ENCODE measurements around the gene ALDH3B2. TPM values are rescaled to one million over a fixed set of nuclear protein-coding genes. Genes with fewer than 3 reads are reported as not detected.
"Not testable (repeated sequence)": the region's sequence is repeated elsewhere in the genome, so short reads cannot be mapped to it uniquely, and the experiment has no call there.

ALDH3B2 gene
- total RNA-seq, 1 experiment from 2014 or later: not detected

- H2BK120ac ChIP-seq (ENCODE audit: low read depth, low read length, poor library complexity, severe bottlenecking); H3K27me3 ChIP-seq (ENCODE audit: insufficient read depth, low read length); H3K36me3 Mint-ChIP-seq (ENCODE audit: insufficient read depth in 1 of 3, low read depth in 3 of 3); DNase-seq; H3K18ac ChIP-seq (ENCODE audit: insufficient read length, low read depth, low read length); H2BK5ac ChIP-seq (ENCODE audit: insufficient read length, low read length); H3K23me2 ChIP-seq (ENCODE audit: insufficient read length, low read depth, low read length, poor library complexity, severe bottlenecking); H3K4me1 ChIP-seq (ENCODE audit: insufficient read depth, low read length); H3K23ac ChIP-seq (ENCODE audit: insufficient read length, low read depth, low read length); H3K9ac ChIP-seq (ENCODE audit: extremely low read depth, insufficient read length, low read length); H3T11ph ChIP-seq (ENCODE audit: low read length); H2BK20ac ChIP-seq (ENCODE audit: low read depth, low read length, poor library complexity, severe bottlenecking); H3K27ac Mint-ChIP-seq; H4K8ac ChIP-seq (replicated peaks; ENCODE audit: insufficient read length, low read depth, low read length); H3K56ac ChIP-seq (ENCODE audit: insufficient read length, low read depth, low read length); H4K20me1 ChIP-seq (ENCODE audit: control insufficient read depth, insufficient read depth, insufficient read length); H2BK12ac ChIP-seq (ENCODE audit: insufficient read length, low read depth, low read length); H2AFZ ChIP-seq (ENCODE audit: low read length); H3K27ac ChIP-seq (ENCODE audit: insufficient read length, low read depth, low read length); H3K4me2 ChIP-seq (ENCODE audit: insufficient read depth, insufficient read length, low read length); H3K79me2 ChIP-seq (ENCODE audit: insufficient read depth, low read length); H4K5ac ChIP-seq (ENCODE audit: insufficient read length, low read depth, low read length); H3K9me3 Mint-ChIP-seq; H3K9me3 ChIP-seq (ENCODE audit: control insufficient read depth, low read depth, low read length); H3K4ac ChIP-seq (ENCODE audit: low read depth, low read length); H3K79me1 ChIP-seq (ENCODE audit: insufficient read depth, low read depth, low read length, poor library complexity, severe bottlenecking); H2AK5ac ChIP-seq (ENCODE audit: insufficient read length, low read length); H2BK15ac ChIP-seq (ENCODE audit: low read depth, low read length); H4K91ac ChIP-seq (ENCODE audit: insufficient read length, low read depth, low read length); H3K4me3 Mint-ChIP-seq; H3K14ac ChIP-seq (ENCODE audit: insufficient read depth, low read length): not testable (repeated sequence)
- Mint-ChIP-seq H3K27me3 (ENCODE audit: low read depth) (peaks cover 35% of the 10 kb centered on the region), H3K4me1 (peaks cover 28 to 30% of the 10 kb centered on the region in 2 experiments)
- no CpG with 5 or more reads among the region's 7 CpGs for WGBS (ENCODE audit: extremely low coverage, insufficient read length, low lambda C conversion rate)
Measured at GRCh38 chr11:67716226-67716625, 41.8 kb upstream of the ALDH3B2 start.

- Mint-ChIP-seq H3K27me3 (ENCODE audit: low read depth) (peaks cover 36% of the 10 kb centered on the region), H3K4me1 (peaks cover 28 to 30% of the 10 kb centered on the region in 2 experiments), H3K27ac (peak overlapping the region in 1 of 3 experiments; percentile 80; a peak in 1 of 7 replicates)
- not testable (repeated sequence) for H2BK12ac ChIP-seq (ENCODE audit: insufficient read length, low read depth, low read length); H4K5ac ChIP-seq (ENCODE audit: insufficient read length, low read depth, low read length); H4K8ac ChIP-seq (replicated peaks; ENCODE audit: insufficient read length, low read depth, low read length); H3K4me2 ChIP-seq (ENCODE audit: insufficient read depth, insufficient read length, low read length); H3K27me3 ChIP-seq (ENCODE audit: insufficient read depth, low read length); H2AFZ ChIP-seq (ENCODE audit: low read length); H3K36me3 Mint-ChIP-seq (ENCODE audit: insufficient read depth in 1 of 3, low read depth in 3 of 3); H3K4ac ChIP-seq (ENCODE audit: low read depth, low read length); H2BK15ac ChIP-seq (ENCODE audit: low read depth, low read length); H3K4me3 Mint-ChIP-seq; H3K23me2 ChIP-seq (ENCODE audit: insufficient read length, low read depth, low read length, poor library complexity, severe bottlenecking); H3K27ac ChIP-seq (ENCODE audit: insufficient read length, low read depth, low read length); H3K14ac ChIP-seq (ENCODE audit: insufficient read depth, low read length); H2BK20ac ChIP-seq (ENCODE audit: low read depth, low read length, poor library complexity, severe bottlenecking); DNase-seq; H3K9me3 Mint-ChIP-seq; H3K4me1 ChIP-seq (ENCODE audit: insufficient read depth, low read length); H3K9me3 ChIP-seq (ENCODE audit: control insufficient read depth, low read depth, low read length); H2BK5ac ChIP-seq (ENCODE audit: insufficient read length, low read length); H2AK5ac ChIP-seq (ENCODE audit: insufficient read length, low read length); H3K56ac ChIP-seq (ENCODE audit: insufficient read length, low read depth, low read length); H4K91ac ChIP-seq (ENCODE audit: insufficient read length, low read depth, low read length); H4K20me1 ChIP-seq (ENCODE audit: control insufficient read depth, insufficient read depth, insufficient read length); H3K23ac ChIP-seq (ENCODE audit: insufficient read length, low read depth, low read length); H3K79me2 ChIP-seq (ENCODE audit: insufficient read depth, low read length); H3K18ac ChIP-seq (ENCODE audit: insufficient read length, low read depth, low read length); H3T11ph ChIP-seq (ENCODE audit: low read length); H3K79me1 ChIP-seq (ENCODE audit: insufficient read depth, low read depth, low read length, poor library complexity, severe bottlenecking); H2BK120ac ChIP-seq (ENCODE audit: low read depth, low read length, poor library complexity, severe bottlenecking); H3K9ac ChIP-seq (ENCODE audit: extremely low read depth, insufficient read length, low read length)
- WGBS (ENCODE audit: extremely low coverage, insufficient read length, low lambda C conversion rate): no CpG with 5 or more reads among the region's 17 CpGs
Measured at GRCh38 chr11:67715801-67716200, 41.4 kb upstream of the ALDH3B2 start.
